SK-N-SH (cell line): ENCODE results near the gene SRGAP1. TPM values are rescaled to one million over a fixed set of nuclear protein-coding genes. Genes with fewer than 3 reads are reported as not detected.
A peak's percentile ranks its signal among the peaks of the same experiment; 100 is the strongest.

ENCODE experiments used
- CTCF ChIA-PET: fragments of 300-600, 350-600 bp; formaldehyde crosslinking; extraction: SDS; loops from one replicate; lab custom pipeline; 2021; lab: Yijun Ruan, JAX
- POLR2A ChIA-PET: fragments of 350-600 bp; sonication (Branson Sonifier 250); formaldehyde crosslinking; extraction: SDS; loops from one replicate; lab custom pipeline; 2020; ENCODE audit warnings: antibody characterized with exemption, inconsistent platforms; lab: Yijun Ruan, JAX
- DNase-seq: peaks from one replicate; pipeline ENCODE4 v3.0.0; 2012
- H2AFZ ChIP-seq: fragments of 200-600 bp; sonication (generic); 2 replicates; pipeline ENCODE4 v1.8.1; 2016; ENCODE audit warnings: antibody characterized with exemption, mild to moderate bottlenecking, low read depth
- H3F3A ChIP-seq: fragments of 200-600 bp; sonication (generic); replicated peaks from 2 replicates; pipeline ENCODE3; 2016; ENCODE audit warnings: antibody characterized with exemption, mild to moderate bottlenecking; ENCODE audit not compliant: insufficient read depth
- H3K27ac ChIP-seq, 2 experiments: fragments of 200-500 bp in 1 of 2; fragments of 200-600 bp in 1 of 2; sonication (Bioruptor generic) in 1 of 2; sonication (generic), shearing (Covaris generic) in 1 of 2; 2 replicates each; pipeline versions ENCODE4 v1.5.1 to v1.6.1; 2014 to 2016; ENCODE audit warnings: low read depth in 2 of 2, inconsistent platforms in 1 of 2, low read length in 1 of 2, mild to moderate bottlenecking in 1 of 2, mixed read lengths in 1 of 2
- H3K27me3 ChIP-seq: fragments of 200-600 bp; sonication (generic), shearing (Covaris generic); 2 replicates; pipeline ENCODE4 v1.6.1; 2016; ENCODE audit warnings: mixed run types; ENCODE audit not compliant: insufficient read depth
- H3K36me3 ChIP-seq, 2 experiments: fragments of 200-500 bp in 1 of 2; fragments of 200-600 bp in 1 of 2; sonication (Bioruptor generic) in 1 of 2; sonication (generic) in 1 of 2; replicated peaks in 1 of 2; 2 replicates each; pipeline versions ENCODE3 to v1.5.1; 2014 to 2016; ENCODE audit warnings: low read length in 1 of 2, mild to moderate bottlenecking in 1 of 2; ENCODE audit not compliant: insufficient read depth in 2 of 2, control insufficient read depth in 1 of 2
- H3K4me1 ChIP-seq, 2 experiments: fragments of 200-500 bp in 1 of 2; fragments of 200-600 bp in 1 of 2; sonication (Bioruptor generic) in 1 of 2; sonication (generic), shearing (Covaris generic) in 1 of 2; 2 replicates each; pipeline versions ENCODE4 v1.5.1 to v1.6.1; 2014 to 2016; ENCODE audit warnings: low read depth in 1 of 2, low read length in 1 of 2, mixed run types in 1 of 2; ENCODE audit not compliant: insufficient read depth in 2 of 2, control insufficient read depth in 1 of 2
- H3K4me2 ChIP-seq: fragments of 200-600 bp; sonication (generic), shearing (Covaris generic); 2 replicates; pipeline ENCODE4 v1.6.1; 2017; ENCODE audit warnings: mixed run types
- H3K4me3 ChIP-seq, 2 experiments: fragments of 200-500 bp in 1 of 2; fragments of 200-600 bp in 1 of 2; sonication (Bioruptor generic) in 1 of 2; sonication (generic), shearing (Covaris generic) in 1 of 2; 2 replicates each; pipeline versions ENCODE4 v1.5.1 to v1.8.1; 2014 to 2016; ENCODE audit warnings: low read depth in 2 of 2, inconsistent platforms in 1 of 2, low read length in 1 of 2, mild to moderate bottlenecking in 1 of 2, mixed read lengths in 1 of 2, moderate library complexity in 1 of 2
- H3K79me2 ChIP-seq: fragments of 200-600 bp; sonication (generic); 2 replicates; pipeline ENCODE4 v1.8.1; 2017; ENCODE audit warnings: mild to moderate bottlenecking; ENCODE audit not compliant: insufficient read depth
- H3K9ac ChIP-seq: fragments of 200-600 bp; sonication (generic); 2 replicates; pipeline ENCODE4 v1.6.1; 2017; ENCODE audit warnings: mixed run types
- H3K9me2 ChIP-seq: fragments of 200-600 bp; sonication (generic); 2 replicates; pipeline ENCODE4 v1.6.1; 2017; ENCODE audit warnings: mixed run types
- H3K9me3 ChIP-seq: fragments of 200-600 bp; sonication (generic); 2 replicates; pipeline ENCODE4 v1.6.1; 2017; ENCODE audit warnings: mixed run types, mild to moderate bottlenecking, moderate library complexity
- H4K20me1 ChIP-seq: fragments of 200-600 bp; sonication (generic); 2 replicates; pipeline ENCODE4 v1.6.1; 2017; ENCODE audit warnings: mild to moderate bottlenecking, mixed run types; ENCODE audit not compliant: insufficient read depth
- ELF1 ChIP-seq: IDR thresholded peaks from 2 replicates; pipeline ENCODE4 v1.4.0; 2012
- EP300 ChIP-seq, 2 experiments: IDR thresholded peaks; 2 replicates each; pipeline versions ENCODE4 v1.4.0 to v1.6.1; 2012; ENCODE audit warnings: borderline replicate concordance in 1 of 2, low read depth in 1 of 2, low read length in 1 of 2
- EZH2phosphoT487 ChIP-seq: fragments of 200-600 bp; sonication (generic); IDR thresholded peaks from 2 replicates; pipeline ENCODE4 v1.6.1; 2017; ENCODE audit warnings: low read depth, mixed run types, mild to moderate bottlenecking, antibody characterized with exemption, moderate library complexity, borderline replicate concordance
- FOSL2 ChIP-seq: IDR thresholded peaks from 2 replicates; pipeline ENCODE4 v1.4.0; 2012; ENCODE audit warnings: low read depth, mild to moderate bottlenecking, moderate library complexity, borderline replicate concordance
- FOXJ3 ChIP-seq: sonication (generic); formaldehyde crosslinking; IDR thresholded peaks from 2 replicates; pipeline ENCODE4 v1.5.1; 2020; ENCODE audit warnings: mild to moderate bottlenecking, missing genetic modification reagents
- FOXM1 ChIP-seq: IDR thresholded peaks from 2 replicates; pipeline ENCODE4 v1.4.0; 2012; ENCODE audit warnings: low read depth, mild to moderate bottlenecking
- GATA2 ChIP-seq: sonication (generic); formaldehyde crosslinking; IDR thresholded peaks from 2 replicates; pipeline ENCODE4 v1.5.0; 2020; ENCODE audit warnings: mild to moderate bottlenecking, missing genetic modification reagents
- MEF2A ChIP-seq: IDR thresholded peaks from 2 replicates; pipeline ENCODE4 v1.4.0; 2012; ENCODE audit warnings: low read depth, borderline replicate concordance
- MXI1 ChIP-seq: IDR thresholded peaks from 2 replicates; pipeline ENCODE4 v1.6.1; 2012; ENCODE audit warnings: mild to moderate bottlenecking, low read depth, low read length, improper control_type of control experiment
- NFIC ChIP-seq: IDR thresholded peaks from 2 replicates; pipeline ENCODE4 v1.4.0; 2012; ENCODE audit warnings: borderline replicate concordance
- POLR2AphosphoS5 ChIP-seq: IDR thresholded peaks from 2 replicates; pipeline ENCODE4 v1.6.1; 2012; ENCODE audit warnings: low read depth, low read length
- RAD21 ChIP-seq: IDR thresholded peaks from 2 replicates; pipeline ENCODE4 v1.6.1; 2012; ENCODE audit warnings: mild to moderate bottlenecking, low read length
- RCOR1 ChIP-seq: fragments of 150-350 bp; IDR thresholded peaks from 2 replicates; pipeline ENCODE4 v1.6.1; 2017; ENCODE audit warnings: antibody characterized with exemption, low read length
- RXRA ChIP-seq: IDR thresholded peaks from 2 replicates; pipeline ENCODE4 v1.4.0; 2012; ENCODE audit warnings: low read depth, mild to moderate bottlenecking, borderline replicate concordance
- SIN3A ChIP-seq: IDR thresholded peaks from 2 replicates; pipeline ENCODE4 v1.6.1; 2012; ENCODE audit warnings: low read depth, mild to moderate bottlenecking, low read length, moderate library complexity, borderline replicate concordance
- TAF1 ChIP-seq: IDR thresholded peaks from 2 replicates; pipeline ENCODE4 v1.6.1; 2012; ENCODE audit warnings: low read depth, mild to moderate bottlenecking, low read length, moderate library complexity, borderline replicate concordance
- TCF12 ChIP-seq: IDR thresholded peaks from 2 replicates; pipeline ENCODE4 v1.4.0; 2012
- TEAD4 ChIP-seq: IDR thresholded peaks from 2 replicates; pipeline ENCODE4 v1.4.0; 2012; ENCODE audit warnings: mild to moderate bottlenecking, borderline replicate concordance; ENCODE audit not compliant: insufficient read depth
- WGBS: methylation state at CpG from one replicate; pipeline ENCODE4 v1.1.6; 2017; ENCODE audit warnings: low lambda C conversion rate; 5-methylcytosine and 5-hydroxymethylcytosine counted together
- polyA plus RNA-seq, 3 experiments: library from polyadenylated mRNA; depleted of rRNA; stranded (reverse); fragments of >200 nt; gene quantifications; 2 replicates each; pipeline ENCODE4 v1.2.3, GENCODE V29; 2012
- TF ChIP-seq, protein P1 (sequence below): IDR thresholded peaks from 2 replicates; pipeline ENCODE4 v1.4.0; 2012; ENCODE audit warnings: low read depth, borderline replicate concordance
- TF ChIP-seq, protein P2 (sequence below): IDR thresholded peaks from 2 replicates; pipeline ENCODE4 v1.6.1; 2012; ENCODE audit warnings: mild to moderate bottlenecking, low read depth, low read length, moderate library complexity
- TF ChIP-seq, protein P3 (sequence below): fragments of 200-600 bp; sonication (generic); IDR thresholded peaks from 2 replicates; pipeline ENCODE4 v1.6.1; 2017; ENCODE audit warnings: antibody characterized with exemption, mild to moderate bottlenecking, moderate library complexity

Gene SRGAP1
- polyA plus RNA-seq, 1 of the 3 experiments (the other 2 are of a cell fraction), result 2.6 TPM

DNA sequence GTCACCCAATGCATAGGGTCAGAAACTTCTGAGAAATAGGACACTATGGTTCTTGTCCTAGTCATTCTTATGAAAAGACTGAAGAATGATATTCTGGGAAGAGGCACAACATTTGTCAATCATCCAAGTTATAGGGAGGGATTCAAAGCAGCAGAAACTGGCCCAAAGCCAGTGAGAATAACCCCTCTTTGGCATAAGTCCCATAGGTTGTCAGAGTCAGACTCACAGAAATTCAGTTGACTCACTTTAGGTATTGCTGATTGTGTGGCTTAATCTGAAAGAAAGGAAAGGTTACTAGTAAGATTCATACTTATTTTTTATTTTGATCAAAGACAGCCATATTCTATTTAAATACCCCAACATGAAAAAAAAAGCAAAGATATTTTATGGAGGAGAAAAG, 151.0 kb downstream of the SRGAP1 start (continued):
- TF ChIP-seq, protein P1, sequence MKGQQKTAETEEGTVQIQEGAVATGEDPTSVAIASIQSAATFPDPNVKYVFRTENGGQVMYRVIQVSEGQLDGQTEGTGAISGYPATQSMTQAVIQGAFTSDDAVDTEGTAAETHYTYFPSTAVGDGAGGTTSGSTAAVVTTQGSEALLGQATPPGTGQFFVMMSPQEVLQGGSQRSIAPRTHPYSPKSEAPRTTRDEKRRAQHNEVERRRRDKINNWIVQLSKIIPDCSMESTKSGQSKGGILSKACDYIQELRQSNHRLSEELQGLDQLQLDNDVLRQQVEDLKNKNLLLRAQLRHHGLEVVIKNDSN, result no peak
- TF ChIP-seq MEF2A (no peak), RCOR1 (no peak), FOXM1 (no peak), MXI1 (no peak), NFIC (peak; percentile 28; the same call in 1 of the 2 replicates)

DNA sequence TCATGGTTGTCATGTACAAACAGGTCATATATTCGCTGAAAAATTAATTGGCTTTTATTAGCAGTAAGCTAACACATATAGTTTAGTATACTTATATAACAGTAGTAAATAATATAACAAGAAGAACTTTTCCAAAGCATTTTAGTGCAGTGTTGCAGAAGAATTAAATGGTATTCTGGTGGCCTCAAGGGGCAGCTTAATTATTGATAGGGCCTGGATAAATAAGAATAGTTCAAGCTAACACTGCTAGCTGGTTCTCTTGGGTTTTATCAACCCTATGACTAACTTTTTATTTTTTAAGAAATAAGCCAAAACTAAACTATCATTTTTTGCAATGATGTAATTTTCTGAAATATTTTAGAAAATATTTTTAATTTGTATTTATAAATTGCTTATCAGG, 152.1 kb downstream of the SRGAP1 start:
- CTCF ChIA-PET, result interaction anchor here (0.9 kb wide), 1 partner anchor 22 kb away, joined by 3 read pairs; no protein-coding TSS in a partner anchor

More for the DNA sequence above, 152.1 kb downstream of the SRGAP1 start:
- Histone ChIP-seq H3K9ac (no peak overlapping the region), H3K9me2 (no peaks in the 10 kb centered on the region), H3K27ac (no peak overlapping the region), H3F3A (peaks cover 7% of the 10 kb centered on the region), H3K79me2 (no peaks in the 10 kb centered on the region), H4K20me1 (no peaks in the 10 kb centered on the region), H3K4me3 (no peak overlapping the region), H3K4me1 (peaks cover 10 to 21% of the 10 kb centered on the region in 2 experiments; a peak in 3 of 4 replicates), H3K9me3 (no peaks in the 10 kb centered on the region), H3K4me2 (no peak overlapping the region), H2AFZ (no peak overlapping the region), H3K36me3 (peaks cover 0 to 13% of the 10 kb centered on the region in 2 experiments), H3K27me3 (no peaks in the 10 kb centered on the region)
- POLR2A ChIA-PET, result no interaction called here
- no peak for DNase-seq
- 100% methylated on average over 1 of the region's 1 CpG for whole genome bisulfite sequencing
- TF ChIP-seq FOXJ3 (CRISPR knock-in tag), result no peak
- no peak for TF ChIP-seq FOXM1
- TF ChIP-seq TEAD4, result no peak
- TF ChIP-seq POLR2AphosphoS5, result no peak
- no peak for TF ChIP-seq FOSL2
- no peak for TF ChIP-seq EZH2phosphoT487
- TF ChIP-seq TAF1, result no peak
- TF ChIP-seq, protein P2, sequence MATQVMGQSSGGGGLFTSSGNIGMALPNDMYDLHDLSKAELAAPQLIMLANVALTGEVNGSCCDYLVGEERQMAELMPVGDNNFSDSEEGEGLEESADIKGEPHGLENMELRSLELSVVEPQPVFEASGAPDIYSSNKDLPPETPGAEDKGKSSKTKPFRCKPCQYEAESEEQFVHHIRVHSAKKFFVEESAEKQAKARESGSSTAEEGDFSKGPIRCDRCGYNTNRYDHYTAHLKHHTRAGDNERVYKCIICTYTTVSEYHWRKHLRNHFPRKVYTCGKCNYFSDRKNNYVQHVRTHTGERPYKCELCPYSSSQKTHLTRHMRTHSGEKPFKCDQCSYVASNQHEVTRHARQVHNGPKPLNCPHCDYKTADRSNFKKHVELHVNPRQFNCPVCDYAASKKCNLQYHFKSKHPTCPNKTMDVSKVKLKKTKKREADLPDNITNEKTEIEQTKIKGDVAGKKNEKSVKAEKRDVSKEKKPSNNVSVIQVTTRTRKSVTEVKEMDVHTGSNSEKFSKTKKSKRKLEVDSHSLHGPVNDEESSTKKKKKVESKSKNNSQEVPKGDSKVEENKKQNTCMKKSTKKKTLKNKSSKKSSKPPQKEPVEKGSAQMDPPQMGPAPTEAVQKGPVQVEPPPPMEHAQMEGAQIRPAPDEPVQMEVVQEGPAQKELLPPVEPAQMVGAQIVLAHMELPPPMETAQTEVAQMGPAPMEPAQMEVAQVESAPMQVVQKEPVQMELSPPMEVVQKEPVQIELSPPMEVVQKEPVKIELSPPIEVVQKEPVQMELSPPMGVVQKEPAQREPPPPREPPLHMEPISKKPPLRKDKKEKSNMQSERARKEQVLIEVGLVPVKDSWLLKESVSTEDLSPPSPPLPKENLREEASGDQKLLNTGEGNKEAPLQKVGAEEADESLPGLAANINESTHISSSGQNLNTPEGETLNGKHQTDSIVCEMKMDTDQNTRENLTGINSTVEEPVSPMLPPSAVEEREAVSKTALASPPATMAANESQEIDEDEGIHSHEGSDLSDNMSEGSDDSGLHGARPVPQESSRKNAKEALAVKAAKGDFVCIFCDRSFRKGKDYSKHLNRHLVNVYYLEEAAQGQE, result no peak
- TF ChIP-seq SIN3A, result no peak
- no peak for TF ChIP-seq EP300 (IDR thresholded peaks at IDR 0.05; ENCODE audit: borderline replicate concordance in 1 of 2, low read depth in 1 of 2, low read length in 1 of 2)
- TF ChIP-seq RXRA, result no peak
- TF ChIP-seq RAD21, result no peak
- TF ChIP-seq, protein P3, sequence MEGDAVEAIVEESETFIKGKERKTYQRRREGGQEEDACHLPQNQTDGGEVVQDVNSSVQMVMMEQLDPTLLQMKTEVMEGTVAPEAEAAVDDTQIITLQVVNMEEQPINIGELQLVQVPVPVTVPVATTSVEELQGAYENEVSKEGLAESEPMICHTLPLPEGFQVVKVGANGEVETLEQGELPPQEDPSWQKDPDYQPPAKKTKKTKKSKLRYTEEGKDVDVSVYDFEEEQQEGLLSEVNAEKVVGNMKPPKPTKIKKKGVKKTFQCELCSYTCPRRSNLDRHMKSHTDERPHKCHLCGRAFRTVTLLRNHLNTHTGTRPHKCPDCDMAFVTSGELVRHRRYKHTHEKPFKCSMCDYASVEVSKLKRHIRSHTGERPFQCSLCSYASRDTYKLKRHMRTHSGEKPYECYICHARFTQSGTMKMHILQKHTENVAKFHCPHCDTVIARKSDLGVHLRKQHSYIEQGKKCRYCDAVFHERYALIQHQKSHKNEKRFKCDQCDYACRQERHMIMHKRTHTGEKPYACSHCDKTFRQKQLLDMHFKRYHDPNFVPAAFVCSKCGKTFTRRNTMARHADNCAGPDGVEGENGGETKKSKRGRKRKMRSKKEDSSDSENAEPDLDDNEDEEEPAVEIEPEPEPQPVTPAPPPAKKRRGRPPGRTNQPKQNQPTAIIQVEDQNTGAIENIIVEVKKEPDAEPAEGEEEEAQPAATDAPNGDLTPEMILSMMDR, result no peak
- TF ChIP-seq NFIC, result no peak
- TF ChIP-seq GATA2 (CRISPR knock-in tag), result no peak
- TF ChIP-seq ELF1, result no peak
- TF ChIP-seq MXI1, result no peak
- TF ChIP-seq MEF2A, result no peak
- no peak for TF ChIP-seq TCF12
- TF ChIP-seq, all 33 proteins: peak for 0
